Measurements from ENCODE around the gene PLEK2.

GRCh38 chr14:67411370-67411769, 595 bp downstream of the PLEK2 start:
- TF ChIP-seq CTCF (IDR thresholded peaks at IDR 0.05; ENCODE audit: insufficient read depth, low read length) (no peak), REST (IDR thresholded peaks at IDR 0.05; ENCODE audit: insufficient replicate concordance, low read depth) (no peak), POLR2AphosphoS5 (IDR thresholded peaks at IDR 0.05; ENCODE audit: low read depth) (no peak)
